ENCODE results near the gene FBXO28.

- TF ChIP-seq POLR2A (IDR thresholded peaks at IDR 0.05) (no peak), CTCF (IDR thresholded peaks at IDR 0.05) (no peak)
Measured at GRCh38 chr1:224069138-224069537, 44.8 kb upstream of the FBXO28 start.

All from tibial nerve (tissue), 3 donors.